ENCODE results near the gene ZNF3. TPM values are rescaled to one million over a fixed set of nuclear protein-coding genes. Genes with fewer than 3 reads are reported as not detected.
A peak's percentile ranks its signal among the peaks of the same experiment; 100 is the strongest.

ZNF3 gene
- total RNA-seq, 1 donor from 2014 or later = 35.4 TPM

DNA sequence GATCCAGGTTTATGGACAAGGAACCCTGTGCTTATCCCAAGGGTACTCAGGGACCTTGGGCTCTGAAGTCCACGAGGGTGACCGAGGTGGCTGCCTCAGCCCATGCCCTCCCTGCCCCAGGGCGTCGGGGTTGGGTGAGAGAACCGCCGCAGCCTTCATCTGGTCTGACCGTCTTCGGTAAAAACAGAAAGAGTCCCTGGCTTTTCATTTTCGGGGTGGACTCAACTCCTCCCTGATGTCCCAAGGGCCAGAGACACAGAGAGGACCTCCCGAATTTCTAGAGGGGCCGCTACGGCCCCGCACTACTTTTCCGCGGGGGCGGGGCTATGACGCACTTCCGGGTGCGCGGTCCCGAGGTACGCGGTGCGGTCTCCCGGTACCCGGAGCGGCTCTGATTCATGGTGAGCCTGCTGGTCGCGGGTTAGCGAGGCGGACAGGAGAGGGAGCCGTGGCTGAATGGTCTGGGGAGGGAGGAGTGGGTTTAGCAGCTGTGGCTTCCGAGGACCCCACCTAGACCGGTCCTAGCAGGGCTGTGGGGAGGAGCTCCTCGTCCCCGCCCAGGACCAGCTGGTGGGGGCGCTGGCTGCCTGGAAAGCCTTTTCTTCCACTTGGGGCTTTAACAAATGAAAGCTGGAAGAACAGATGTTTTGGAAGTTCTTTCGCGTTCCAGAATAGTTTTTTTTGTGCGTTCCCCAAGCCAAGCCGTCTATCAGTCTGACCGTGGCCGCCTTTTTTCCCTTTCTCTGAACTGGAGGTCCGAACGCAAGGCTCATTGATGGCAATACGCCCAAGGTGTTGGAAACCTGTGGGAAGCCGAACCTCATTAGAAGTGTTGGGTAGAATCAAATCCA, 31.9 kb downstream of the ZNF3 start, which contains the start of gene ZSCAN21:
Gene ZSCAN21, plus strand, starts transcription at position 334 of the 851 bp plus-strand sequence. CDS start 7,233 bp downstream, outside the sequence.
- DNase-seq (ENCODE audit: extremely low spot score, unreplicated experiment) = peak; percentile 93
- no peaks in the 10 kb centered on the region for H3K27me3 Mint-ChIP-seq (ENCODE audit: unreplicated experiment)
- TF ChIP-seq, protein P1, sequence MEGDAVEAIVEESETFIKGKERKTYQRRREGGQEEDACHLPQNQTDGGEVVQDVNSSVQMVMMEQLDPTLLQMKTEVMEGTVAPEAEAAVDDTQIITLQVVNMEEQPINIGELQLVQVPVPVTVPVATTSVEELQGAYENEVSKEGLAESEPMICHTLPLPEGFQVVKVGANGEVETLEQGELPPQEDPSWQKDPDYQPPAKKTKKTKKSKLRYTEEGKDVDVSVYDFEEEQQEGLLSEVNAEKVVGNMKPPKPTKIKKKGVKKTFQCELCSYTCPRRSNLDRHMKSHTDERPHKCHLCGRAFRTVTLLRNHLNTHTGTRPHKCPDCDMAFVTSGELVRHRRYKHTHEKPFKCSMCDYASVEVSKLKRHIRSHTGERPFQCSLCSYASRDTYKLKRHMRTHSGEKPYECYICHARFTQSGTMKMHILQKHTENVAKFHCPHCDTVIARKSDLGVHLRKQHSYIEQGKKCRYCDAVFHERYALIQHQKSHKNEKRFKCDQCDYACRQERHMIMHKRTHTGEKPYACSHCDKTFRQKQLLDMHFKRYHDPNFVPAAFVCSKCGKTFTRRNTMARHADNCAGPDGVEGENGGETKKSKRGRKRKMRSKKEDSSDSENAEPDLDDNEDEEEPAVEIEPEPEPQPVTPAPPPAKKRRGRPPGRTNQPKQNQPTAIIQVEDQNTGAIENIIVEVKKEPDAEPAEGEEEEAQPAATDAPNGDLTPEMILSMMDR (IDR thresholded peaks at IDR 0.05) = peak; percentile 34
- peak within 1 kb of the TSS; percentile 97 for H3K27ac Mint-ChIP-seq (ENCODE audit: unreplicated experiment)
- H3K4me1 Mint-ChIP-seq (ENCODE audit: unreplicated experiment) = peaks cover 24% of the 10 kb centered on the region
- no peaks in the 10 kb centered on the region for H3K9me3 Mint-ChIP-seq (ENCODE audit: unreplicated experiment)
- H3K4me3 Mint-ChIP-seq (ENCODE audit: unreplicated experiment) = peak within 1 kb of the TSS; percentile 85
- no peaks in the 10 kb centered on the region for H3K36me3 Mint-ChIP-seq (ENCODE audit: unreplicated experiment)

GRCh38 chr7:100048680-100049079, 32.8 kb downstream of the ZNF3 start:
- Mint-ChIP-seq H3K27ac (ENCODE audit: unreplicated experiment) (peak overlapping the region; percentile 16), H3K4me3 (ENCODE audit: unreplicated experiment) (peak overlapping the region; percentile 85), H3K27me3 (ENCODE audit: unreplicated experiment) (no peaks in the 10 kb centered on the region), H3K4me1 (ENCODE audit: unreplicated experiment) (peaks cover 24% of the 10 kb centered on the region), H3K36me3 (ENCODE audit: unreplicated experiment) (no peaks in the 10 kb centered on the region), H3K9me3 (ENCODE audit: unreplicated experiment) (no peaks in the 10 kb centered on the region)
- TF ChIP-seq, protein P1 (IDR thresholded peaks at IDR 0.05) = no peak
- no peak for DNase-seq (ENCODE audit: extremely low spot score, unreplicated experiment)

DNA sequence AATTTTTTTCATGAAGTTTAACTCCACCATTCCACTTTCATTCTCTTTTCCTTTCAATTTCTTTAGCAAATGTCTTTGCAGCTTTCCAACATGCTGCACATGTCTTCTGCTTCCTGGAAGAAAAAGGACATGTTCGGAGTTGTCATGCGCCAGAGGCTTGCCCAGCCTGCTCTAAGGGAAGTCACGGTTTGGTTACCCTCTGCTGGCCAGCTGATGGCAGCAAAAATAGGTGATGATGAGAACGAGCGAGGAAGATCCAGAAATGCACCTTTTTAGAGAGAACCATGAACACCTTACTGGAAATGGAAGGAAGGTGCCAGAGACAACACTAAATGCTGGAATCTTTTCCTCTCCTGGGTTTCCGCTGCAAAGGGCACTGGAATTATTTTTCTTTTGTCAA, 36.8 kb downstream of the ZNF3 start:
- H3K4me1 Mint-ChIP-seq (ENCODE audit: unreplicated experiment) = peaks cover 10% of the 10 kb centered on the region
- no peak overlapping the region for H3K27ac Mint-ChIP-seq (ENCODE audit: unreplicated experiment)
- no peak overlapping the region for H3K4me3 Mint-ChIP-seq (ENCODE audit: unreplicated experiment)

GRCh38 chr7:100040575-100040974, 40.9 kb downstream of the ZNF3 start:
- Mint-ChIP-seq H3K36me3 (ENCODE audit: unreplicated experiment) (peaks cover 14% of the 10 kb centered on the region), H3K27ac (ENCODE audit: unreplicated experiment) (no peak overlapping the region), H3K4me1 (ENCODE audit: unreplicated experiment) (peaks cover 11% of the 10 kb centered on the region), H3K9me3 (ENCODE audit: unreplicated experiment) (no peaks in the 10 kb centered on the region), H3K27me3 (ENCODE audit: unreplicated experiment) (no peaks in the 10 kb centered on the region), H3K4me3 (ENCODE audit: unreplicated experiment) (no peak overlapping the region)
- TF ChIP-seq, protein P1 (IDR thresholded peaks at IDR 0.05) = no peak
- DNase-seq (ENCODE audit: extremely low spot score, unreplicated experiment) = no peak

More for the DNA sequence above, 36.8 kb downstream of the ZNF3 start:
- no peak for DNase-seq (ENCODE audit: extremely low spot score, unreplicated experiment)
- TF ChIP-seq, protein P1 (IDR thresholded peaks at IDR 0.05) = no peak
- Mint-ChIP-seq H3K9me3 (ENCODE audit: unreplicated experiment) (no peaks in the 10 kb centered on the region), H3K27me3 (ENCODE audit: unreplicated experiment) (no peaks in the 10 kb centered on the region), H3K36me3 (ENCODE audit: unreplicated experiment) (no peaks in the 10 kb centered on the region)

DNA sequence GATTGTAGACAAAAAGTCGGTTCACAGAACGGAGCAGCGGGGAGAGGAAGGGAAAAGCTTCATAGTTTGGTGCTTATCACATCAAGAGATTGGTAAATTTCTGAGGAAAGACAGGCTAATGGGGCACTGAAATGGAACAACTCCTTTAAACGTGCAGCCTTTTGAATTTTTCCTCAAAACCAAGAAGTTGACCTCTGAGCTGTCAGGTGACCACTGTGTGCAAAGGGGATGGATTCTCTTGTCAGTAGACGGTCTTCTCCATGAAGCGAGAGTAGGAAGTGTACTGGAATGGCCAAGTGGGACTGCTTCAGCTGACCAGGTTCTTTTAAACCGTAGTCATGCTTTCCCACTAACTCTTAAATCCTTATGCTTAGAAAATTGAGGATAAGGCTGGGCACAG, 43.2 kb downstream of the ZNF3 start:
- peaks cover 24% of the 10 kb centered on the region for H3K4me1 Mint-ChIP-seq (ENCODE audit: unreplicated experiment)
- no peak for DNase-seq (ENCODE audit: extremely low spot score, unreplicated experiment)
- H3K27me3 Mint-ChIP-seq (ENCODE audit: unreplicated experiment) = no peaks in the 10 kb centered on the region
- H3K4me3 Mint-ChIP-seq (ENCODE audit: unreplicated experiment) = no peak overlapping the region
- TF ChIP-seq, protein P1 (IDR thresholded peaks at IDR 0.05) = no peak
- H3K9me3 Mint-ChIP-seq (ENCODE audit: unreplicated experiment) = no peaks in the 10 kb centered on the region
- peaks cover 34% of the 10 kb centered on the region for H3K36me3 Mint-ChIP-seq (ENCODE audit: unreplicated experiment)
- no peak overlapping the region for H3K27ac Mint-ChIP-seq (ENCODE audit: unreplicated experiment)

Data from osteocyte (in vitro differentiated cells).